HG02973 (cell line): ENCODE data around the gene RPL39L.

Experiments used
- ATAC-seq: cut with Tn5 transposase; IDR thresholded peaks from one replicate; pipeline ENCODE4 v1.9.1; 2021; ENCODE audit warnings: moderate library complexity; ENCODE audit not compliant: unreplicated experiment

RPL39L gene

GRCh38 chr3:187072102-187072501 is 67.2 kb downstream of the RPL39L start:
- ATAC-seq, result no peak
